HepG2 (cell line): ENCODE results near the gene SAP30. TPM values are rescaled to one million over a fixed set of nuclear protein-coding genes. Genes with fewer than 3 reads are reported as not detected.

Source experiments
- CHCHD3 ChIP-seq: sonication (generic); formaldehyde crosslinking; IDR thresholded peaks from 2 replicates; pipeline ENCODE4 v1.8.0; 2022; ENCODE audit warnings: mild to moderate bottlenecking, missing genetic modification reagents, moderate library complexity
- CREB3 ChIP-seq: sonication (generic); formaldehyde crosslinking; IDR thresholded peaks from 2 replicates; pipeline ENCODE4 v1.5.0; 2020; ENCODE audit warnings: missing genetic modification reagents
- FOSL2 ChIP-seq: sonication (generic); formaldehyde crosslinking; IDR thresholded peaks from 2 replicates; pipeline ENCODE4 v1.4.0; 2020; ENCODE audit warnings: missing genetic modification reagents
- MEIS2 ChIP-seq: sonication (generic); formaldehyde crosslinking; IDR thresholded peaks from 2 replicates; pipeline ENCODE4 v1.9.0; 2021; ENCODE audit warnings: mild to moderate bottlenecking, missing genetic modification reagents
- NBN ChIP-seq: fragments of 450-650 bp; conservative IDR thresholded peaks from 2 replicates; pipeline ENCODE4 v1.6.1; 2017
- NR1H2 ChIP-seq: sonication (generic); formaldehyde crosslinking; IDR thresholded peaks from 2 replicates; pipeline ENCODE4 v1.8.1; 2022; ENCODE audit warnings: low read depth, missing genetic modification reagents, borderline replicate concordance
- PAWR ChIP-seq: sonication (generic); formaldehyde crosslinking; IDR thresholded peaks from 2 replicates; pipeline ENCODE4 v1.4.0; 2020; ENCODE audit warnings: missing genetic modification reagents, mild to moderate bottlenecking, borderline replicate concordance
- POLR2AphosphoS2 ChIP-seq: IDR thresholded peaks from 2 replicates; pipeline ENCODE4 v1.6.1; 2011; ENCODE audit warnings: low read depth, low read length, improper control_type of control experiment
- RBFOX2 ChIP-seq: fragments of 200-400 bp; formaldehyde crosslinking; IDR thresholded peaks from 2 replicates; pipeline ENCODE4 v1.6.1; 2017; ENCODE audit warnings: low read depth, mild to moderate bottlenecking, low read length
- ZBTB21 ChIP-seq: sonication (generic); formaldehyde crosslinking; IDR thresholded peaks from 2 replicates; pipeline ENCODE4 v1.4.0; 2020; ENCODE audit warnings: missing genetic modification reagents
- ZC3H13 ChIP-seq: sonication (generic); formaldehyde crosslinking; IDR thresholded peaks from 2 replicates; pipeline ENCODE4 v1.8.1; 2023; ENCODE audit warnings: mild to moderate bottlenecking, missing genetic modification reagents, moderate library complexity
- ZNF207 ChIP-seq: fragments of 450-650 bp; IDR thresholded peaks from 2 replicates; pipeline ENCODE4 v1.6.1; 2016; ENCODE audit warnings: antibody characterized with exemption, borderline replicate concordance
- ZNF333 ChIP-seq: sonication (generic); formaldehyde crosslinking; IDR thresholded peaks from 2 replicates; pipeline ENCODE4 v1.4.0; 2020; ENCODE audit warnings: mild to moderate bottlenecking, missing genetic modification reagents, borderline replicate concordance
- ZNF512 ChIP-seq: sonication (generic); formaldehyde crosslinking; IDR thresholded peaks from 2 replicates; pipeline ENCODE4 v1.4.0; 2020; ENCODE audit warnings: mild to moderate bottlenecking, missing genetic modification reagents
- ZNF513 ChIP-seq: sonication (generic); formaldehyde crosslinking; conservative IDR thresholded peaks from 2 replicates; pipeline ENCODE4 v1.5.0; 2020; ENCODE audit warnings: missing genetic modification reagents
- ZNF614 ChIP-seq: IDR thresholded peaks from 2 replicates; pipeline ENCODE4 v1.6.1; 2018; ENCODE audit warnings: missing biosample characterization, missing genetic modification reagents, inconsistent platforms, borderline replicate concordance
- ZSCAN22 ChIP-seq: sonication (generic); formaldehyde crosslinking; IDR thresholded peaks from 2 replicates; pipeline ENCODE4 v1.4.0; 2020; ENCODE audit warnings: mild to moderate bottlenecking, missing genetic modification reagents
- polyA plus RNA-seq, 8 experiments: library from polyadenylated mRNA; depleted of rRNA in 3 of 8; stranded (reverse) in 7 of 8; unstranded in 1 of 8; fragments of >200 nt; fragmentation: Illumina TruSeq in 4 of 8; extraction: Trizol in 4 of 8; gene quantifications; 2 replicates each; pipeline versions ENCODE4 v1.2.1 to v1.2.3, GENCODE V29; 2011 to 2016; ENCODE audit warnings: low read depth in 4 of 8, missing spikeins in 1 of 8, mixed read lengths in 1 of 8; ENCODE audit not compliant: insufficient read depth in 1 of 8
- total RNA-seq, 5 experiments: library from RNA; depleted of rRNA; stranded (reverse); fragments of >200 nt; fragmentation: Illumina TruSeq; extraction: Trizol; gene quantifications; 2 replicates each; pipeline ENCODE4 v1.2.3, GENCODE V29; 2016; ENCODE audit warnings: low read depth in 1 of 5
- TF ChIP-seq, protein P1 (sequence below): sonication (generic); formaldehyde crosslinking; IDR thresholded peaks from 2 replicates; pipeline ENCODE4 v1.5.1; 2020; ENCODE audit warnings: missing genetic modification reagents, mild to moderate bottlenecking, borderline replicate concordance
- TF ChIP-seq, protein P2 (sequence below): sonication (generic); formaldehyde crosslinking; IDR thresholded peaks from 2 replicates; pipeline ENCODE4 v1.8.1; 2023; ENCODE audit warnings: mild to moderate bottlenecking, missing genetic modification reagents, borderline replicate concordance
- TF ChIP-seq, protein P3 (sequence below): sonication (generic); formaldehyde crosslinking; conservative IDR thresholded peaks from 2 replicates; pipeline ENCODE4 v1.8.0; 2022; ENCODE audit warnings: mild to moderate bottlenecking, moderate library complexity, missing genetic modification reagents

The SAP30 gene
- total and polyA plus RNA-seq, 2 of the 13 experiments (the other 11 are each of a cell fraction or from before 2014, with no cell fraction given), result 14.2 to 25.1 TPM

- TF ChIP-seq ZC3H13 (CRISPR knock-in tag) (peak; percentile 93), CHCHD3 (peak; percentile 93; the same call in 1 of the 2 replicates), ZNF512 (CRISPR knock-in tag) (no peak), CREB3 (no peak), ZNF513 (CRISPR knock-in tag) (no peak), ZSCAN22 (CRISPR knock-in tag) (no peak), ZBTB21 (CRISPR knock-in tag) (no peak), ZNF207 (no peak), MEIS2 (CRISPR knock-in tag) (no peak; the same call in 1 of the 2 replicates), ZNF614 (CRISPR knock-in tag) (peak; percentile 66; the same call in 1 of the 2 replicates), PAWR (CRISPR knock-in tag) (no peak), NR1H2 (CRISPR knock-in tag) (no peak), NBN (no peak), FOSL2 (CRISPR knock-in tag) (peak; percentile 38), POLR2AphosphoS2 (no peak), RBFOX2 (peak; percentile 86), ZNF333 (no peak)
- TF ChIP-seq, protein P1, sequence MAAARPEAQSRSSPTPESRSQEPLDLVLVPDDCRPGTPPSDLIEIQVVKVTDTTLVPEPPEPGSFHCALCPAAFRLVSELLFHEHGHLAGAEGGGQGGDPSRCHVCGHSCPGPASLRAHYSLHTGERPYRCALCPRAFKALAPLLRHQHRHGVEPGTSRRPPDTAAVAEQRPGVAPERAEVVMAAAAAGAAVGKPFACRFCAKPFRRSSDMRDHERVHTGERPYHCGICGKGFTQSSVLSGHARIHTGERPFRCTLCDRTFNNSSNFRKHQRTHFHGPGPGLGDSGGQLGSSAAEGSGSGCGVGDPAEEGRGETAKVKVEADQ (CRISPR knock-in tag), result no peak
- TF ChIP-seq, protein P2, sequence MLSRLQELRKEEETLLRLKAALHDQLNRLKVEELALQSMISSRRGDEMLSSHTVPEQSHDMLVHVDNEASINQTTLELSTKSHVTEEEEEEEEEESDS, result peak; percentile 98
- TF ChIP-seq, protein P3, sequence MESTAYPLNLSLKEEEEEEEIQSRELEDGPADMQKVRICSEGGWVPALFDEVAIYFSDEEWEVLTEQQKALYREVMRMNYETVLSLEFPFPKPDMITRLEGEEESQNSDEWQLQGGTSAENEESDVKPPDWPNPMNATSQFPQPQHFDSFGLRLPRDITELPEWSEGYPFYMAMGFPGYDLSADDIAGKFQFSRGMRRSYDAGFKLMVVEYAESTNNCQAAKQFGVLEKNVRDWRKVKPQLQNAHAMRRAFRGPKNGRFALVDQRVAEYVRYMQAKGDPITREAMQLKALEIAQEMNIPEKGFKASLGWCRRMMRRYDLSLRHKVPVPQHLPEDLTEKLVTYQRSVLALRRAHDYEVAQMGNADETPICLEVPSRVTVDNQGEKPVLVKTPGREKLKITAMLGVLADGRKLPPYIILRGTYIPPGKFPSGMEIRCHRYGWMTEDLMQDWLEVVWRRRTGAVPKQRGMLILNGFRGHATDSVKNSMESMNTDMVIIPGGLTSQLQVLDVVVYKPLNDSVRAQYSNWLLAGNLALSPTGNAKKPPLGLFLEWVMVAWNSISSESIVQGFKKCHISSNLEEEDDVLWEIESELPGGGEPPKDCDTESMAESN (CRISPR knock-in tag), result peak; percentile 95
Measured at GRCh38 chr4:173334085-173334890, 36.5 kb upstream of the SAP30 start, which contains the start of gene HMGB2 (continued).
